ENCODE data around the gene EIF4EBP2. TPM values are rescaled to one million over a fixed set of nuclear protein-coding genes. Genes with fewer than 3 reads are reported as not detected.

The EIF4EBP2 gene
- total and polyA plus RNA-seq, 2 of the 13 experiments (the other 11 are each of a cell fraction or from before 2014, with no cell fraction given), result 16.9 to 22.0 TPM

- TF ChIP-seq ZNF33B (CRISPR knock-in tag; IDR thresholded peaks at IDR 0.05) (no peak), SAFB2 (CRISPR knock-in tag; IDR thresholded peaks at IDR 0.05; ENCODE audit: borderline replicate concordance, low read depth) (no peak), ZNF10 (CRISPR knock-in tag; IDR thresholded peaks at IDR 0.05; ENCODE audit: borderline replicate concordance, low read depth) (no peak), TGIF2 (CRISPR knock-in tag; IDR thresholded peaks at IDR 0.05) (no peak), ZNF891 (CRISPR knock-in tag; IDR thresholded peaks at IDR 0.05) (no peak), ZNF274 (CRISPR knock-in tag; IDR thresholded peaks at IDR 0.05) (no peak), RFX3 (CRISPR knock-in tag; IDR thresholded peaks at IDR 0.05) (no peak), MIER3 (CRISPR knock-in tag; IDR thresholded peaks at IDR 0.05; ENCODE audit: borderline replicate concordance) (peak; percentile 41; the same call in 1 of the 2 replicates), ZNF678 (CRISPR knock-in tag; IDR thresholded peaks at IDR 0.05) (no peak), PLSCR1 (CRISPR knock-in tag; IDR thresholded peaks at IDR 0.05; ENCODE audit: borderline replicate concordance) (no peak), NFE2 (CRISPR knock-in tag; IDR thresholded peaks at IDR 0.05) (no peak), NR3C1 (CRISPR knock-in tag; IDR thresholded peaks at IDR 0.05) (no peak), MXD3 (CRISPR knock-in tag; IDR thresholded peaks at IDR 0.05) (no peak)
- TF ChIP-seq, protein P1, sequence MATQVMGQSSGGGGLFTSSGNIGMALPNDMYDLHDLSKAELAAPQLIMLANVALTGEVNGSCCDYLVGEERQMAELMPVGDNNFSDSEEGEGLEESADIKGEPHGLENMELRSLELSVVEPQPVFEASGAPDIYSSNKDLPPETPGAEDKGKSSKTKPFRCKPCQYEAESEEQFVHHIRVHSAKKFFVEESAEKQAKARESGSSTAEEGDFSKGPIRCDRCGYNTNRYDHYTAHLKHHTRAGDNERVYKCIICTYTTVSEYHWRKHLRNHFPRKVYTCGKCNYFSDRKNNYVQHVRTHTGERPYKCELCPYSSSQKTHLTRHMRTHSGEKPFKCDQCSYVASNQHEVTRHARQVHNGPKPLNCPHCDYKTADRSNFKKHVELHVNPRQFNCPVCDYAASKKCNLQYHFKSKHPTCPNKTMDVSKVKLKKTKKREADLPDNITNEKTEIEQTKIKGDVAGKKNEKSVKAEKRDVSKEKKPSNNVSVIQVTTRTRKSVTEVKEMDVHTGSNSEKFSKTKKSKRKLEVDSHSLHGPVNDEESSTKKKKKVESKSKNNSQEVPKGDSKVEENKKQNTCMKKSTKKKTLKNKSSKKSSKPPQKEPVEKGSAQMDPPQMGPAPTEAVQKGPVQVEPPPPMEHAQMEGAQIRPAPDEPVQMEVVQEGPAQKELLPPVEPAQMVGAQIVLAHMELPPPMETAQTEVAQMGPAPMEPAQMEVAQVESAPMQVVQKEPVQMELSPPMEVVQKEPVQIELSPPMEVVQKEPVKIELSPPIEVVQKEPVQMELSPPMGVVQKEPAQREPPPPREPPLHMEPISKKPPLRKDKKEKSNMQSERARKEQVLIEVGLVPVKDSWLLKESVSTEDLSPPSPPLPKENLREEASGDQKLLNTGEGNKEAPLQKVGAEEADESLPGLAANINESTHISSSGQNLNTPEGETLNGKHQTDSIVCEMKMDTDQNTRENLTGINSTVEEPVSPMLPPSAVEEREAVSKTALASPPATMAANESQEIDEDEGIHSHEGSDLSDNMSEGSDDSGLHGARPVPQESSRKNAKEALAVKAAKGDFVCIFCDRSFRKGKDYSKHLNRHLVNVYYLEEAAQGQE (IDR thresholded peaks at IDR 0.05; ENCODE audit: borderline replicate concordance in 1 of 2, low read depth in 1 of 2, low read length in 2 of 2), result no peak
- TF ChIP-seq, protein P2, sequence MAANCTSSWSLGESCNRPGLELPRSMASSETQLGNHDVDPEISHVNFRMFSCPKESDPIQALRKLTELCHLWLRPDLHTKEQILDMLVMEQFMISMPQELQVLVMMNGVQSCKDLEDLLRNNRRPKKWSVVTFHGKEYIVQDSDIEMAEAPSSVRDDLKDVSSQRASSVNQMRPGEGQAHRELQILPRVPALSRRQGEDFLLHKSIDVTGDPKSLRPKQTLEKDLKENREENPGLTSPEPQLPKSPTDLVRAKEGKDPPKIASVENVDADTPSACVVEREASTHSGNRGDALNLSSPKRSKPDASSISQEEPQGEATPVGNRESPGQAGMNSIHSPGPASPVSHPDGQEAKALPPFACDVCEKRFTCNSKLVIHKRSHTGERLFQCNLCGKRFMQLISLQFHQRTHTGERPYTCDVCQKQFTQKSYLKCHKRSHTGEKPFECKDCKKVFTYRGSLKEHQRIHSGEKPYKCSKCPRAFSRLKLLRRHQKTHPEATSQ (CRISPR knock-in tag; IDR thresholded peaks at IDR 0.05; ENCODE audit: borderline replicate concordance), result no peak
- TF ChIP-seq, protein P3, sequence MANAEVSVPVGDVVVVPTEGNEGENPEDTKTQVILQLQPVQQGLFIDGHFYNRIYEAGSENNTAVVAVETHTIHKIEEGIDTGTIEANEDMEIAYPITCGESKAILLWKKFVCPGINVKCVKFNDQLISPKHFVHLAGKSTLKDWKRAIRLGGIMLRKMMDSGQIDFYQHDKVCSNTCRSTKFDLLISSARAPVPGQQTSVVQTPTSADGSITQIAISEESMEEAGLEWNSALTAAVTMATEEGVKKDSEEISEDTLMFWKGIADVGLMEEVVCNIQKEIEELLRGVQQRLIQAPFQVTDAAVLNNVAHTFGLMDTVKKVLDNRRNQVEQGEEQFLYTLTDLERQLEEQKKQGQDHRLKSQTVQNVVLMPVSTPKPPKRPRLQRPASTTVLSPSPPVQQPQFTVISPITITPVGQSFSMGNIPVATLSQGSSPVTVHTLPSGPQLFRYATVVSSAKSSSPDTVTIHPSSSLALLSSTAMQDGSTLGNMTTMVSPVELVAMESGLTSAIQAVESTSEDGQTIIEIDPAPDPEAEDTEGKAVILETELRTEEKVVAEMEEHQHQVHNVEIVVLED (CRISPR knock-in tag; IDR thresholded peaks at IDR 0.05; ENCODE audit: borderline replicate concordance), result no peak
- TF ChIP-seq, protein P4, sequence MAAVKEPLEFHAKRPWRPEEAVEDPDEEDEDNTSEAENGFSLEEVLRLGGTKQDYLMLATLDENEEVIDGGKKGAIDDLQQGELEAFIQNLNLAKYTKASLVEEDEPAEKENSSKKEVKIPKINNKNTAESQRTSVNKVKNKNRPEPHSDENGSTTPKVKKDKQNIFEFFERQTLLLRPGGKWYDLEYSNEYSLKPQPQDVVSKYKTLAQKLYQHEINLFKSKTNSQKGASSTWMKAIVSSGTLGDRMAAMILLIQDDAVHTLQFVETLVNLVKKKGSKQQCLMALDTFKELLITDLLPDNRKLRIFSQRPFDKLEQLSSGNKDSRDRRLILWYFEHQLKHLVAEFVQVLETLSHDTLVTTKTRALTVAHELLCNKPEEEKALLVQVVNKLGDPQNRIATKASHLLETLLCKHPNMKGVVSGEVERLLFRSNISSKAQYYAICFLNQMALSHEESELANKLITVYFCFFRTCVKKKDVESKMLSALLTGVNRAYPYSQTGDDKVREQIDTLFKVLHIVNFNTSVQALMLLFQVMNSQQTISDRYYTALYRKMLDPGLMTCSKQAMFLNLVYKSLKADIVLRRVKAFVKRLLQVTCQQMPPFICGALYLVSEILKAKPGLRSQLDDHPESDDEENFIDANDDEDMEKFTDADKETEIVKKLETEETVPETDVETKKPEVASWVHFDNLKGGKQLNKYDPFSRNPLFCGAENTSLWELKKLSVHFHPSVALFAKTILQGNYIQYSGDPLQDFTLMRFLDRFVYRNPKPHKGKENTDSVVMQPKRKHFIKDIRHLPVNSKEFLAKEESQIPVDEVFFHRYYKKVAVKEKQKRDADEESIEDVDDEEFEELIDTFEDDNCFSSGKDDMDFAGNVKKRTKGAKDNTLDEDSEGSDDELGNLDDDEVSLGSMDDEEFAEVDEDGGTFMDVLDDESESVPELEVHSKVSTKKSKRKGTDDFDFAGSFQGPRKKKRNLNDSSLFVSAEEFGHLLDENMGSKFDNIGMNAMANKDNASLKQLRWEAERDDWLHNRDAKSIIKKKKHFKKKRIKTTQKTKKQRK (IDR thresholded peaks at IDR 0.05; ENCODE audit: low read length), result no peak
These were observed 35.0 kb upstream of the EIF4EBP2 start (continued) for GRCh38 chr10:70368774-70369482.
